Measurements from ENCODE around the gene CASK. TPM values are rescaled to one million over a fixed set of nuclear protein-coding genes. Genes with fewer than 3 reads are reported as not detected.

CASK gene
- total RNA-seq, 2 donors from 2014 or later, result 88.3 to 112 TPM

DNA sequence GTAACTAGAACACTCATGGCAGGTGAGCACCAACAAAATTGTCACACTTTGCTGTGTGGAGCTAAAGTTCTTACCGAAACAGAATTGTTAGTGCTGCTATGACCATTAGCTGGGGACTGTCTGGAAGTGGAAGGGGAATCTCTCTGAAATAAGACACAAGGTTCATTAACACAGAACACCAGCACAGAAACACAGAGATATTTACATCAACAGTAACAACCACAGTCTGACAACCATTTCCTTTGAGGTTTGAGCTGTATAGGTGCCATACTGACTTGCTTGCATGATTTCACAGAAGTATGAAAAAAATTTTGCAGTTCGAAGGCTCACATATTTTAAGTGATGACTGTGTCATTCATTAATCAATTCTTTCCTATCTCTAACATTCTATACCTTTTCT lies 366.4 kb downstream of the CASK start:
- intact Hi-C loops (cut with DNase I, micrococcal nuclease), result no loop called here
- DNase-seq (no peak), ATAC-seq (no peak)

DNA sequence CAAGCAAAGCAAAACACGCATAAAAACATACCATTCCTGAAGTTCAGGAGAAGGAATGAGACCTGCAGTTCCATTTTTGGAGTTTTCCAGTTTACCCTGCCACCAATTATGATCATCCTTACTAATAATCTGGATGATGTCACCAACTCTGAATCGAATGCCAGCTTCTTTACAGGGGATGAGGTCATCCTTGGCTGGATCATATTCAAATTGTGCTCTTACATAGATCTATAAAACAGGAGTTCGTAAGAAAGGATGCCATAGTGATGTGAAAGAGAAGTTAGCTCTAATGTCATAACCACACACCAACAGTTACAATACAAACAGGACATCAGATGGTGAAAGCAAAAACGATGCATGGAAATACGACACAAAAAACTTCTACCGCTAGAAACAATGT lies 369.7 kb downstream of the CASK start:
- ATAC-seq (no peak), DNase-seq (no peak)
- intact Hi-C loops (cut with DNase I, micrococcal nuclease), result no loop called here

DNA sequence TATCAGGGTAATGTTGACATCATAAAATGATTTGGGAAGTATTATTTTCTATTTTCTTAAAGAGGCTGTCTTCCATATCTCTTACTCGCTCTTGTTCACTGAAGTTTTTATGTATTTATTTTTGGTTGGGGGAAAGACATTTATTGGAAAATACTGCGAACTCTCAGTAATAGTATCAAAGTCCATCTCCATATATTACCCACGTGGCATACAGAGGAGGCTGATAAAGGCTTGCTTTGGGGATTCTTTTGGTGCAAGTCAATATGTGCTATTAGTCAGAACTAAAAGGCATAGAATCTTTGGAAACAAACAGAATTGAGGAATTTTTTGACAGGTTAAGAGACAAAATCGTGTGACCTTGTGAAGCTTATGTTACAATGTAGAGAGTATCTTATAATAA lies 374.9 kb downstream of the CASK start:
- DNase-seq, result no peak
- ATAC-seq, result no peak
- intact Hi-C loops (cut with DNase I, micrococcal nuclease), result no loop called here

- DNase-seq, result no peak
- no peak for ATAC-seq
- intact Hi-C loops (cut with DNase I, micrococcal nuclease), result no loop called here
These were observed 379.7 kb downstream of the CASK start for GRCh38 chrX:41543668-41544067.

- ATAC-seq (no peak), DNase-seq (no peak)
- intact Hi-C loops (cut with DNase I, micrococcal nuclease), result no loop called here
These were observed 380.3 kb downstream of the CASK start for GRCh38 chrX:41543025-41543424.

DNA sequence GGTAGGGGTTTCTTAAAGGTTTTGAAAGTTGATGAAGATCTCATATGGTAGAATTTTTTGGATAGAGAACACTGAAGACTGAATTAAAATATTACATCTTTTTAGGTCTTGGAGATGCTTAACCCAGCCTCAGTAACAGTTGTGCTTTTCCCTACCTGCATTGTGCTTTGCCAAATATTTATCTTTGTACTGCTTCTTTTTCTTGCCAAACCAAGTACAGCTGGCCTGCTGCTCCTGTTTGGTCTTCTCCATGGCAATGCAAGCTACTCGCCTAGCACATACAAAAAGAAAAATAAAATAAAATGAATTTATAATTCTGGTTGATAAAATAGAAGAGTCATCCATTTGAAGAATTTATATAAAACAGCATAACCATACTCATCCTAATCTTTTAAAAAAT lies 380.8 kb downstream of the CASK start:
- DNase-seq (no peak), ATAC-seq (no peak)
- intact Hi-C loops (cut with DNase I, micrococcal nuclease), result no loop called here

GRCh38 chrX:41542135-41542534 lies 381.2 kb downstream of the CASK start:
- DNase-seq (peak in 1 of 2 donors; percentile 30), ATAC-seq (peak; percentile 85)
- intact Hi-C loops (cut with DNase I, micrococcal nuclease), result no loop called here

- DNase-seq (no peak), ATAC-seq (no peak)
- intact Hi-C loops (cut with DNase I, micrococcal nuclease), result no loop called here
These were observed 382.0 kb downstream of the CASK start for GRCh38 chrX:41541386-41541785.

- no peak for DNase-seq
- ATAC-seq, result no peak
- intact Hi-C loops (cut with DNase I, micrococcal nuclease), result no loop called here
These were observed 384.6 kb downstream of the CASK start for GRCh38 chrX:41538707-41539106.

- DNase-seq, result no peak
- intact Hi-C loops (cut with DNase I, micrococcal nuclease), result no loop called here
- ATAC-seq, result no peak
These were observed 393.3 kb downstream of the CASK start for GRCh38 chrX:41530085-41530484.

GRCh38 chrX:41529221-41529620 lies 394.1 kb downstream of the CASK start:
- DNase-seq (no peak), ATAC-seq (no peak)
- intact Hi-C loops (cut with DNase I, micrococcal nuclease), result no loop called here

- no peak for ATAC-seq
- intact Hi-C loops (cut with DNase I, micrococcal nuclease), result no loop called here
- DNase-seq, result no peak
These were observed 394.6 kb downstream of the CASK start for GRCh38 chrX:41528784-41529183.

DNA sequence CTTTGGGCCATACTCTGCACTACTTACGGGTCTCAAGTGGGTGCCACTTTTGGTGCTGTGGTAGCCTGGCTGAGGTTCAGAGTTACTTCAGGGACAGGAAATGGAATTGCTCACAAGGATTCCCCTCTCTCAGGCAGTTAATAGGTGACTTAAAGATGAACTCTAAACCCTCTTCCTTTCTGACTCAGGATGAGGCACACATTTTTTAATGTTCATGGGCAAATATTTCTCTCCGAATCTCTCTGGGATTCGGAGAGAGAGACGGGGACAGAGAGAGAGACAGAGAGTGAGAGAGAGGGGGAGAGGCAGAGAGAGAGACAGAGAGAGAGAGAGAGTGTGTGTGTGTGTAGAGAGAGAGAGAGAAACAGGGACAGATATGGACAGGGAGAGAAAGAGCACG lies 396.4 kb downstream of the CASK start:
- no peak for DNase-seq
- ATAC-seq, result no peak
- intact Hi-C loops (cut with DNase I, micrococcal nuclease), result no loop called here

GRCh38 chrX:41526271-41526670 lies 397.1 kb downstream of the CASK start:
- DNase-seq, result no peak
- no peak for ATAC-seq
- intact Hi-C loops (cut with DNase I, micrococcal nuclease), result no loop called here

DNA sequence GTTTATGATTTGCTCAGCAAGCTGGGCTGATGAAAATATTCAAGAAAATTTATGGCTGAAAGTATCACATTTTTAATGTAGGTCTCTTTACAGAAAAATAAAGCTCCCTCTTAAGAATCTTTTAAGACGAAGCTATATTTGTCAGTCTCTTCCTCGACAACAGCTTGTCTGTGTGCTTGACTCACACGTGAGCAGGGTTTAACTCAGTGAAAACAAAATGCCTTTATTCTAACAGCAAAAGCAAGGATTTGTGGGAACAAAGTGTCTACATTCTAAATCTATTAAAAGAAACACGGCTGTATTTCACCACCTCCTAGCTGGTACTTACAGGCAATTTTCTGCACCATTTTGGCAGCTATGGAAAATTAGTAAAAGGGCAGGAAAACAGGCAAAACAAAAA lies 400.7 kb downstream of the CASK start:
- DNase-seq (no peak), ATAC-seq (no peak)
- intact Hi-C loops (cut with DNase I, micrococcal nuclease), result no loop called here

DNA sequence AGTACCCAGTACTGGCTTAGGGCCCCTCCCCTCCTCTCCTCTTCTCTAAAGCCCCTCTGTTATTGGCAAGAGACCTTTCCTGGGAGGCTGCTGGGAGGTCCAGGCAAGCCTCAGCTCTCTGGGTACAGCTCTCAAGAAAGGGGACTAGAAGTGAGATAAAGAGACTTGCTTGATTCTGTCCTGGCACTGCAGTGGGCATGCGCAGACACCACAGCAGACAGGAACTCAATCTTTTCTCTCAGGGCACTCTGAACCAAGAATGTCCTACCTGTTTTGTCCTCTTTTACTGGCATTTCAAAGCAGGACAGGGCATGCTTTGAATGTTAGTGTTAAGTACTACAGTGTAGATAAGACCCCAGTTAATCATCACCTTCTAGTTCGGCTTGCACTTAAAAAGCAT lies 401.3 kb downstream of the CASK start:
- DNase-seq (no peak), ATAC-seq (no peak)
- intact Hi-C loops (cut with DNase I, micrococcal nuclease), result no loop called here

GRCh38 chrX:41519468-41519867 lies 403.9 kb downstream of the CASK start:
- intact Hi-C loops (cut with DNase I, micrococcal nuclease), result no loop called here
- ATAC-seq (no peak), DNase-seq (no peak)

GRCh38 chrX:41518841-41519220 lies 404.5 kb downstream of the CASK start:
- intact Hi-C loops (cut with DNase I, micrococcal nuclease), result no loop called here
- no peak for DNase-seq
- ATAC-seq, result no peak

GRCh38 chrX:41518127-41518840 lies 405.1 kb downstream of the CASK start:
- ATAC-seq (no peak), DNase-seq (no peak)
- intact Hi-C loops (cut with DNase I, micrococcal nuclease), result no loop called here

DNA sequence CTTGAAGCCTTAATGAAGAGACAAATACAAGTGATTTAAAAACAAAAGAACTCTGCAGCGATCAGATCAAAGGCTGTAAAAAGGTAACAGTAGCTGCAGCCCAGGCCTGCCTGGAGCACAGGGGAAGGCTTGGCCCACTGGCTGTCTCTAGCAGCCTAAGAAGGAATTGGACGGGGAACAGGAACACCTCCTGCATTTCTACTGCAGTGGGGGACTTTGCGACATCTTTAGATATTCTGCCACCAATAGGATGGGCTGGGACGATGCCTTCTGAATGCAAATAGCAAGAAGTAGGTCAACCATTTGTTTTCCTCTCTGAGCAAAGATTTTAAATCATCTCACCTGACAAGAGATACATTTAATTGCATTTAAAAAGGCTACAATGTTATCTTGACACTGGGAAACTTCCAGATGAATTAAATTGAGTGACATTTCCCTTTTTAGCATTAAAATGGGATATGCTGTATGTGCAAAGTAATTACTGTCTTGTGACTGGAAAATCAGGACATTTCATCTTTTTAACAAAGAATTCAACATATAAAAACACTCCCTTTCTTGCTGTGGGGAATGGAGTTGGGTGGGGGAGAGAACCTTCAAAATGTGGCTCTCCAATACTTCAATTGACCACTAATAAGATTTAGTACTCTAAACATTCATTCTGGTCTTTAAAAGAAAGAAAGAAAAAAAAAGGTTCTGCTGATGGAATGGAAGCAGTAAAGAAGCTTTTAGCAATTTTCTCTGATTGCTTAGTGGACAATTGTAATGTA lies 406.2 kb downstream of the CASK start:
- no peak for DNase-seq
- intact Hi-C loops (cut with DNase I, micrococcal nuclease), result no loop called here
- ATAC-seq, result no peak

GRCh38 chrX:41516456-41516855 lies 406.9 kb downstream of the CASK start:
- no peak for ATAC-seq
- intact Hi-C loops (cut with DNase I, micrococcal nuclease), result no loop called here

More at GRCh38 chrX:41516456-41516855, 406.9 kb downstream of the CASK start:
- DNase-seq, result no peak

Measured in left colon (tissue), 2 donors.